Dedifferentiated amniotic fluid mesenchymal stem cell (primary cell): ENCODE results near the gene FAM98C.
"Not testable (repeated sequence)": the region's sequence is repeated elsewhere in the genome, so short reads cannot be mapped to it uniquely, and the experiment has no call there.

Source experiments
- DNase-seq: peaks from one replicate; pipeline ENCODE4 v3.0.0-alpha.2; 2016; ENCODE audit errors: extremely low spot score

FAM98C gene

GRCh38 chr19:38425810-38426466 lies 23.0 kb downstream of the FAM98C start, which contains the start of gene RASGRP4:
Gene RASGRP4, minus strand, starts transcription at chr19:38426219. Its CDS starts 128 bp downstream, at chr19:38426091.
- no peak for DNase-seq

GRCh38 chr19:38427035-38427677 lies 24.3 kb downstream of the FAM98C start:
- DNase-seq = not testable (repeated sequence)

- no peak for DNase-seq
Measured at GRCh38 chr19:38429055-38429810, 26.3 kb downstream of the FAM98C start.

GRCh38 chr19:38429811-38430156 lies 26.9 kb downstream of the FAM98C start:
- no peak for DNase-seq

- DNase-seq = no peak
Measured at GRCh38 chr19:38430931-38431330, 28.0 kb downstream of the FAM98C start.

GRCh38 chr19:38433268-38433733 lies 30.4 kb downstream of the FAM98C start, which contains the start of gene RYR1:
Gene RYR1, plus strand, starts transcription at chr19:38433691. Its CDS starts 139 bp downstream, at chr19:38433830.
- DNase-seq = no peak

GRCh38 chr19:38434549-38435051 lies 31.7 kb downstream of the FAM98C start:
- no peak for DNase-seq

GRCh38 chr19:38437295-38437694 lies 34.4 kb downstream of the FAM98C start:
- no peak for DNase-seq

- no peak for DNase-seq
Measured at GRCh38 chr19:38437917-38438316, 35.0 kb downstream of the FAM98C start.

- no peak for DNase-seq
Measured at GRCh38 chr19:38440592-38440991, 37.7 kb downstream of the FAM98C start.

- DNase-seq = no peak
Measured at GRCh38 chr19:38441657-38442348, 38.9 kb downstream of the FAM98C start.

GRCh38 chr19:38442736-38443135 lies 39.8 kb downstream of the FAM98C start:
- DNase-seq = no peak

GRCh38 chr19:38443458-38443999 lies 40.6 kb downstream of the FAM98C start:
- no peak for DNase-seq

- DNase-seq = no peak
Measured at GRCh38 chr19:38444026-38444425, 41.1 kb downstream of the FAM98C start.

GRCh38 chr19:38445362-38445761 lies 42.5 kb downstream of the FAM98C start:
- DNase-seq = no peak

GRCh38 chr19:38448225-38448624 lies 45.3 kb downstream of the FAM98C start:
- DNase-seq = no peak

- no peak for DNase-seq
Measured at GRCh38 chr19:38449518-38449917, 46.6 kb downstream of the FAM98C start.

GRCh38 chr19:38451036-38451435 lies 48.1 kb downstream of the FAM98C start:
- DNase-seq = no peak

GRCh38 chr19:38451629-38452028 lies 48.7 kb downstream of the FAM98C start:
- no peak for DNase-seq

- no peak for DNase-seq
Measured at GRCh38 chr19:38452430-38453366, 49.8 kb downstream of the FAM98C start.
